HL-60 (cell line): Measurements from ENCODE around the gene PPP1R1C.
"Not testable (repeated sequence)": the region's sequence is repeated elsewhere in the genome, so short reads cannot be mapped to it uniquely, and the experiment has no call there.

Experiments
- DNase-seq, 2 experiments: peaks; one replicate each; pipeline ENCODE4 v3.0.0-alpha.2; 2010 to 2020; ENCODE audit warnings: low read depth in 1 of 2, low spot score in 1 of 2
- H3K27ac ChIP-seq: fragments of 250-450 bp; sonication (Bioruptor Pico); replicated peaks from 2 replicates; pipeline ENCODE4 v1.5.1; 2020; ENCODE audit warnings: mild to moderate bottlenecking, moderate library complexity
- H3K27me3 ChIP-seq: fragments of 250-450 bp; sonication (Bioruptor Pico); 2 replicates; pipeline ENCODE4 v1.5.1; 2021; ENCODE audit warnings: mild to moderate bottlenecking, moderate library complexity; ENCODE audit not compliant: insufficient read depth, poor library complexity, severe bottlenecking
- H3K4me3 ChIP-seq: replicated peaks from 2 replicates; pipeline ENCODE4 v1.5.1; 2011; ENCODE audit warnings: mild to moderate bottlenecking, control low read depth, low read length; ENCODE audit not compliant: insufficient read depth
- GABPA ChIP-seq: IDR thresholded peaks from 2 replicates; pipeline ENCODE4 v1.6.1; 2012; ENCODE audit warnings: low read depth
- POLR2AphosphoS5 ChIP-seq: IDR thresholded peaks from 2 replicates; pipeline ENCODE4 v1.6.1; 2012; ENCODE audit warnings: low read depth
- REST ChIP-seq: IDR thresholded peaks from 2 replicates; pipeline ENCODE4 v1.6.1; 2012; ENCODE audit warnings: low read depth; ENCODE audit not compliant: insufficient replicate concordance
- SPI1 ChIP-seq: IDR thresholded peaks from 2 replicates; pipeline ENCODE4 v1.6.1; 2012; ENCODE audit warnings: low read depth, mild to moderate bottlenecking, borderline replicate concordance
- TF ChIP-seq, protein P1 (sequence below): IDR thresholded peaks from one replicate; pipeline ENCODE4 v1.5.1; 2011; ENCODE audit warnings: low read length, control low read depth, inconsistent platforms; ENCODE audit not compliant: insufficient read depth

The PPP1R1C gene

GRCh38 chr2:181959508-181959907, 26.1 kb upstream of the PPP1R1C start:
- H3K4me3 ChIP-seq = no peak overlapping the region
- DNase-seq = no peak
- H3K27me3 ChIP-seq = peaks cover 3% of the 10 kb centered on the region
- TF ChIP-seq POLR2AphosphoS5 = no peak
- TF ChIP-seq, protein P1, sequence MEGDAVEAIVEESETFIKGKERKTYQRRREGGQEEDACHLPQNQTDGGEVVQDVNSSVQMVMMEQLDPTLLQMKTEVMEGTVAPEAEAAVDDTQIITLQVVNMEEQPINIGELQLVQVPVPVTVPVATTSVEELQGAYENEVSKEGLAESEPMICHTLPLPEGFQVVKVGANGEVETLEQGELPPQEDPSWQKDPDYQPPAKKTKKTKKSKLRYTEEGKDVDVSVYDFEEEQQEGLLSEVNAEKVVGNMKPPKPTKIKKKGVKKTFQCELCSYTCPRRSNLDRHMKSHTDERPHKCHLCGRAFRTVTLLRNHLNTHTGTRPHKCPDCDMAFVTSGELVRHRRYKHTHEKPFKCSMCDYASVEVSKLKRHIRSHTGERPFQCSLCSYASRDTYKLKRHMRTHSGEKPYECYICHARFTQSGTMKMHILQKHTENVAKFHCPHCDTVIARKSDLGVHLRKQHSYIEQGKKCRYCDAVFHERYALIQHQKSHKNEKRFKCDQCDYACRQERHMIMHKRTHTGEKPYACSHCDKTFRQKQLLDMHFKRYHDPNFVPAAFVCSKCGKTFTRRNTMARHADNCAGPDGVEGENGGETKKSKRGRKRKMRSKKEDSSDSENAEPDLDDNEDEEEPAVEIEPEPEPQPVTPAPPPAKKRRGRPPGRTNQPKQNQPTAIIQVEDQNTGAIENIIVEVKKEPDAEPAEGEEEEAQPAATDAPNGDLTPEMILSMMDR = no peak
- TF ChIP-seq SPI1 = no peak
- no peak for TF ChIP-seq REST
- no peak for TF ChIP-seq GABPA
- H3K27ac ChIP-seq = no peak overlapping the region

DNA sequence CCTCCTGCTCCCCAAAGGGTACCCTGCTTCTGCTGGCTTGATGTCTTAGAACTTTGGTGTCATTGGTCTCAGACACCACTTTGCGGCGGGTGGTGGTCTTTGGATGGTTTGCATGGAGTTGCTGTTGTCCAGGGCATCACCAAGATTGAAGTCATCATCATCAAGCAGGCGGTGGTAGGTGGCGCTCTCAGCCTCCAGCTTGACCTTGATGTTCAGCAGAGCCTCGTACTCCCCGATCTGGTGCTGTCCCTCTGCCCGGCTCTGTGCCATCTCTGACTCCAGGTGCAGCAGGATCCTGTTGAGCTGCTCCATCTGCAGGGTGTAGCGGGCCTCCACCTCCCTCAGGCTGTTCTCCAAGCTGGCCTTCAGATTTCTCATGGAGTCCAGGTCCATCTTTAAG, 24.5 kb upstream of the PPP1R1C start:
- H3K27ac ChIP-seq, DNase-seq, H3K4me3 ChIP-seq, H3K27me3 ChIP-seq: not testable (repeated sequence)

- DNase-seq = no peak
- H3K27ac ChIP-seq = no peak overlapping the region
- TF ChIP-seq GABPA (no peak), SPI1 (no peak), POLR2AphosphoS5 (no peak), REST (no peak)
- TF ChIP-seq, protein P1 = no peak
- H3K4me3 ChIP-seq = no peak overlapping the region
- peaks cover 3% of the 10 kb centered on the region for H3K27me3 ChIP-seq
Observed at GRCh38 chr2:181962142-181962541, 23.5 kb upstream of the PPP1R1C start.

DNA sequence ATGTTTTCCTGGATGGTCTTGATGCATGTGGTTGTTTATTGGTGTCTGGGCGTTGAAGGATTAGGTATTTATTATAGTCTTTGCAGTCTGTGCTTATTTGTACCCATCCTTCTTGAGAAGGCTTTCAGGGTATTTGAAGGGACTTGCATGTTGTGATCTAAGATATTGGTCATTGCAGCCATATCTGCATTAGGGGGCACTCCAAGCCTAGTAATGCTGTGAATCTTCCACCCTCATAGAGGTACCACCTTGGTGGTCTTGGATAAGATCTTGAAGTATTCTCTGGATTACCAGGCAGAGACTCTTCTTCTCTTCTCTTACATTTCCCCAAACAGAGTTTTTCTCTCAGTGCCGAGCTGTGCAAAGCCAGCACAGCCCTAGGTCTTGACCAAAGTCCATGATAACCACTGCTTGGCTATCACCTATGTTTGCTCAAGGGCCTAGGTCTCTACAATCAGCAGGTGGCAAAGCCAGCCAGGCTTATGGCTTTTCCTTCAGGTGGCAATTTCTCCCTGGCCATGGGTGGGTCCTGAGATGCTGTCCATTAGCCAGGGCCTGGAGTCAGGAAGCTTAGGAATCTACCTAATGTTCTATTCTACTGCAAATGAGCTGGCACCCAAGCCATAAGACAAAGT, 15.4 kb upstream of the PPP1R1C start:
- Histone ChIP-seq H3K27me3 (peaks cover 2% of the 10 kb centered on the region), H3K4me3 (no peak overlapping the region), H3K27ac (no peak overlapping the region)
- DNase-seq = no peak
- TF ChIP-seq POLR2AphosphoS5 (no peak), GABPA (no peak)

DNA sequence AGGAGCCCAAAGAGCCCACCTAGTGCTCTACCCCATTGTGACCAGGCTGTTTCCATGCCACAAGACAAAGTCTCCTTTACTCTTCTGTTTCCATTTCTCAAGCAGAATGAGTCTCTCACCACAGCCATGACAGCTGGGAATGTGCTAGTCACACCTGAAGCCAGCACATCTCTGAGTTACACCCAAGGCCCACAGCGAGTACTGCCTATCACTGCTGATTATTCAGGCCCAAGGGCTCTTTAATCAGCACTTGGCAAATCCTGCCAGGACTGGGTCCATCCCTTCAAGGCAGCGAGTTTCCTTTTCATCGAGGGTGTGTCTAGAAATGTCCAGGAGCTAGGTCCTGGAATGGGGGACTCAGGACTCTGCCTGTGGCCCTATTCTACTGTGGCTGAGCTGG, 14.6 kb upstream of the PPP1R1C start:
- TF ChIP-seq, protein P1 = no peak
- TF ChIP-seq SPI1 (no peak), POLR2AphosphoS5 (no peak), REST (no peak), GABPA (no peak)
- H3K27ac ChIP-seq = no peak overlapping the region
- H3K27me3 ChIP-seq = peaks cover 2% of the 10 kb centered on the region
- DNase-seq = no peak
- H3K4me3 ChIP-seq = no peak overlapping the region
